ENCODE data around the gene CPD. TPM values are rescaled to one million over a fixed set of nuclear protein-coding genes. Genes with fewer than 3 reads are reported as not detected.
"Not testable (repeated sequence)": the region's sequence is repeated elsewhere in the genome, so short reads cannot be mapped to it uniquely, and the experiment has no call there.

Gene CPD
- total and polyA plus RNA-seq, 2 donors from 2014 or later = 11.6 to 139 TPM

- no peaks in the 10 kb centered on the region for H3K27me3 ChIP-seq (ENCODE audit: control insufficient read depth, insufficient read depth, low read length)
- peak; percentile 70 for FAIRE-seq
These were observed 50.4 kb downstream of the CPD start for GRCh38 chr17:30429155-30429554.

GRCh38 chr17:30433514-30433913 is 54.8 kb downstream of the CPD start:
- FAIRE-seq = no peak
- no peak for DNase-seq
- intact Hi-C loops (cut with DNase I) = no loop called here
- Histone ChIP-seq H3K27me3 (ENCODE audit: control insufficient read depth, insufficient read depth, low read length) (no peaks in the 10 kb centered on the region), H3K9ac (ENCODE audit: low read length in 3 of 3) (no peak overlapping the region), H3K4me1 (ENCODE audit: control insufficient read depth in 2 of 3, insufficient read depth in 2 of 3, low read depth in 1 of 3, low read length in 3 of 3) (no peaks in the 10 kb centered on the region), H3K9me3 (ENCODE audit: control insufficient read depth in 2 of 3, insufficient read depth in 1 of 3, low read length in 3 of 3) (no peaks in the 10 kb centered on the region), H3K4me3 (ENCODE audit: low read length in 3 of 3) (no peak overlapping the region), H3K36me3 (ENCODE audit: control insufficient read depth in 2 of 3, insufficient read depth in 3 of 3, low read length in 3 of 3) (peaks cover 0 to 22% (median 0%) of the 10 kb centered on the region in 3 donors), H3K27ac (ENCODE audit: low read depth in 2 of 2, low read length in 2 of 2) (no peak overlapping the region)
- no peak for TF ChIP-seq CTCF (IDR thresholded peaks at IDR 0.05; ENCODE audit: borderline replicate concordance, extremely low read depth, insufficient read depth)

More at GRCh38 chr17:30429155-30429554, 50.4 kb downstream of the CPD start:
- Histone ChIP-seq H3K4me1 (ENCODE audit: control insufficient read depth in 2 of 3, insufficient read depth in 2 of 3, low read depth in 1 of 3, low read length in 3 of 3) (no peaks in the 10 kb centered on the region), H3K4me3 (ENCODE audit: low read length in 3 of 3) (no peak overlapping the region), H3K9me3 (ENCODE audit: control insufficient read depth in 2 of 3, insufficient read depth in 1 of 3, low read length in 3 of 3) (no peaks in the 10 kb centered on the region), H3K36me3 (ENCODE audit: control insufficient read depth in 2 of 3, insufficient read depth in 3 of 3, low read length in 3 of 3) (peaks cover 2 to 14% (median 3%) of the 10 kb centered on the region in 3 donors), H3K27ac (ENCODE audit: low read depth in 2 of 2, low read length in 2 of 2) (no peak overlapping the region), H3K9ac (ENCODE audit: low read length in 3 of 3) (no peak overlapping the region)
- no peak for TF ChIP-seq CTCF (IDR thresholded peaks at IDR 0.05; ENCODE audit: borderline replicate concordance, extremely low read depth, insufficient read depth)
- intact Hi-C loops (cut with DNase I) = no loop called here
- no peak for DNase-seq

GRCh38 chr17:30436729-30437128 is 58.0 kb downstream of the CPD start:
- H3K4me3 ChIP-seq (ENCODE audit: low read length in 3 of 3) = no peak overlapping the region
- H3K4me1 ChIP-seq (ENCODE audit: control insufficient read depth in 2 of 3, insufficient read depth in 2 of 3, low read depth in 1 of 3, low read length in 3 of 3) = no peaks in the 10 kb centered on the region
- intact Hi-C loops (cut with DNase I) = no loop called here
- FAIRE-seq (no peak), DNase-seq (no peak)
- H3K9ac ChIP-seq (ENCODE audit: low read length in 3 of 3) = no peak overlapping the region
- H3K27ac ChIP-seq (ENCODE audit: low read depth in 2 of 2, low read length in 2 of 2) = no peak overlapping the region
- H3K36me3 ChIP-seq (ENCODE audit: control insufficient read depth in 2 of 3, insufficient read depth in 3 of 3, low read length in 3 of 3) = peaks cover 0 to 19% (median 0%) of the 10 kb centered on the region in 3 donors
- H3K27me3 ChIP-seq (ENCODE audit: control insufficient read depth, insufficient read depth, low read length) = no peaks in the 10 kb centered on the region
- H3K9me3 ChIP-seq (ENCODE audit: control insufficient read depth in 2 of 3, insufficient read depth in 1 of 3, low read length in 3 of 3) = no peaks in the 10 kb centered on the region
- no peak for TF ChIP-seq CTCF (IDR thresholded peaks at IDR 0.05; ENCODE audit: borderline replicate concordance, extremely low read depth, insufficient read depth)

GRCh38 chr17:30443721-30444120 is 65.0 kb downstream of the CPD start:
- Histone ChIP-seq H3K36me3 (ENCODE audit: control insufficient read depth in 2 of 3, insufficient read depth in 3 of 3, low read length in 3 of 3) (peaks cover 0 to 5% (median 2%) of the 10 kb centered on the region in 3 donors), H3K27ac (ENCODE audit: low read depth in 2 of 2, low read length in 2 of 2) (no peak overlapping the region), H3K27me3 (ENCODE audit: control insufficient read depth, insufficient read depth, low read length) (no peaks in the 10 kb centered on the region), H3K4me1 (ENCODE audit: control insufficient read depth in 2 of 3, insufficient read depth in 2 of 3, low read depth in 1 of 3, low read length in 3 of 3) (no peaks in the 10 kb centered on the region), H3K9ac (ENCODE audit: low read length in 3 of 3) (no peak overlapping the region), H3K9me3 (ENCODE audit: control insufficient read depth in 2 of 3, insufficient read depth in 1 of 3, low read length in 3 of 3) (no peaks in the 10 kb centered on the region), H3K4me3 (ENCODE audit: low read length in 3 of 3) (no peak overlapping the region)
- TF ChIP-seq CTCF (IDR thresholded peaks at IDR 0.05; ENCODE audit: borderline replicate concordance, extremely low read depth, insufficient read depth) = no peak
- DNase-seq (no peak), FAIRE-seq (no peak)
- intact Hi-C loops (cut with DNase I) = no loop called here

GRCh38 chr17:30446640-30447039 is 67.9 kb downstream of the CPD start:
- H3K27ac ChIP-seq (ENCODE audit: low read depth in 2 of 2, low read length in 2 of 2); H3K4me1 ChIP-seq (ENCODE audit: control insufficient read depth in 2 of 3, insufficient read depth in 2 of 3, low read depth in 1 of 3, low read length in 3 of 3); H3K36me3 ChIP-seq (ENCODE audit: control insufficient read depth in 2 of 3, insufficient read depth in 3 of 3, low read length in 3 of 3); intact Hi-C loops (cut with DNase I); H3K9me3 ChIP-seq (ENCODE audit: control insufficient read depth in 2 of 3, insufficient read depth in 1 of 3, low read length in 3 of 3); H3K4me3 ChIP-seq (ENCODE audit: low read length in 3 of 3); H3K9ac ChIP-seq (ENCODE audit: low read length in 3 of 3); H3K27me3 ChIP-seq (ENCODE audit: control insufficient read depth, insufficient read depth, low read length); FAIRE-seq; DNase-seq: not testable (repeated sequence)
